ENCODE data around the gene ABHD2.
"Not testable (repeated sequence)": the region's sequence is repeated elsewhere in the genome, so short reads cannot be mapped to it uniquely, and the experiment has no call there.

ABHD2 gene, protein sequence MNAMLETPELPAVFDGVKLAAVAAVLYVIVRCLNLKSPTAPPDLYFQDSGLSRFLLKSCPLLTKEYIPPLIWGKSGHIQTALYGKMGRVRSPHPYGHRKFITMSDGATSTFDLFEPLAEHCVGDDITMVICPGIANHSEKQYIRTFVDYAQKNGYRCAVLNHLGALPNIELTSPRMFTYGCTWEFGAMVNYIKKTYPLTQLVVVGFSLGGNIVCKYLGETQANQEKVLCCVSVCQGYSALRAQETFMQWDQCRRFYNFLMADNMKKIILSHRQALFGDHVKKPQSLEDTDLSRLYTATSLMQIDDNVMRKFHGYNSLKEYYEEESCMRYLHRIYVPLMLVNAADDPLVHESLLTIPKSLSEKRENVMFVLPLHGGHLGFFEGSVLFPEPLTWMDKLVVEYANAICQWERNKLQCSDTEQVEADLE

DNA sequence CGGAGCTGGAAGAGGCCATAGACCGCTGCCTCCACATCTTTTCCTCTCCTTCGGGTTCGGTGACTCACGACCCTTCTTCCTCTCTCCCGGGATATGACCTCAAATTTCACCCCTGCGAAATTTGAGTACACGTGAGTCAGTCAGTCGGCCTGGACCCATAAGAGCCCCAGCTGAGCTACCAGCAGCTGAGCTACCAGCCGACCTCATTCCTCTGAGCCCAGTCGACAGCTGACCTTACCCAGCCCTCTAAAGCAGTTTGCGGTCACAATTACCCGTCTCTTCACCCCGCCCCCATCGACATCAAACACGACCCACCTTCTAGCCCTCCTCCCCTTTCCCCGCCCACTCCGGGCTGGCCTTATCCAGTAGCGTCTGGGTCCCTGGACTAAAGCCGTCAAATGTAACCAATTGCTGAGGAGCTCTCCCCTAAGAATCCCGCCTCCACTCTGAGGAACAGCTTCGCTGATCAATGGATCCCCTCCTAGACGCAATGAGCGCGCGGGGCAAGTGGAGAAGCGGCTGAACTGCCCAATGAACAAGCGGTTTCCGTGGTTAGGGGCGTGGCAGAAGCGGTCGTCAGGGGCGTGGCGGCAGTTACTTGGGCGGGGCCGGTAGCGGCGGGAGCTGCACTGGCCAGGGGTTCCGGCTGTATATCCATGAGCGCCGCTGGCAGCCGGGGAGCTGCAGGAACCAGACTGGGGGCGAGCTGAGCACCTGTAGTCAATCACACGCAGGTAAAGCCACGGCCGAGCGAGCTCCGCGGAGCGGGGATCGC lies at the start of gene ABHD2:
ABHD2 (plus strand) TSS at position 627 of the 775 bp plus-strand sequence. CDS start 27,872 bp downstream, outside the sequence.
- H3K4me3 ChIP-seq (ENCODE audit: low read depth, low read length), result peak within 1 kb of the TSS; percentile 94
- TF ChIP-seq, protein P1, sequence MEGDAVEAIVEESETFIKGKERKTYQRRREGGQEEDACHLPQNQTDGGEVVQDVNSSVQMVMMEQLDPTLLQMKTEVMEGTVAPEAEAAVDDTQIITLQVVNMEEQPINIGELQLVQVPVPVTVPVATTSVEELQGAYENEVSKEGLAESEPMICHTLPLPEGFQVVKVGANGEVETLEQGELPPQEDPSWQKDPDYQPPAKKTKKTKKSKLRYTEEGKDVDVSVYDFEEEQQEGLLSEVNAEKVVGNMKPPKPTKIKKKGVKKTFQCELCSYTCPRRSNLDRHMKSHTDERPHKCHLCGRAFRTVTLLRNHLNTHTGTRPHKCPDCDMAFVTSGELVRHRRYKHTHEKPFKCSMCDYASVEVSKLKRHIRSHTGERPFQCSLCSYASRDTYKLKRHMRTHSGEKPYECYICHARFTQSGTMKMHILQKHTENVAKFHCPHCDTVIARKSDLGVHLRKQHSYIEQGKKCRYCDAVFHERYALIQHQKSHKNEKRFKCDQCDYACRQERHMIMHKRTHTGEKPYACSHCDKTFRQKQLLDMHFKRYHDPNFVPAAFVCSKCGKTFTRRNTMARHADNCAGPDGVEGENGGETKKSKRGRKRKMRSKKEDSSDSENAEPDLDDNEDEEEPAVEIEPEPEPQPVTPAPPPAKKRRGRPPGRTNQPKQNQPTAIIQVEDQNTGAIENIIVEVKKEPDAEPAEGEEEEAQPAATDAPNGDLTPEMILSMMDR (IDR thresholded peaks at IDR 0.05; ENCODE audit: low read depth, low read length), result no peak
- DNase-seq (ENCODE audit: low read depth, low spot score), result peak; percentile 100
- in situ Hi-C loops (cut with HindIII; ENCODE audit: low sequenced_read_pairs), result no loop called here

DNA sequence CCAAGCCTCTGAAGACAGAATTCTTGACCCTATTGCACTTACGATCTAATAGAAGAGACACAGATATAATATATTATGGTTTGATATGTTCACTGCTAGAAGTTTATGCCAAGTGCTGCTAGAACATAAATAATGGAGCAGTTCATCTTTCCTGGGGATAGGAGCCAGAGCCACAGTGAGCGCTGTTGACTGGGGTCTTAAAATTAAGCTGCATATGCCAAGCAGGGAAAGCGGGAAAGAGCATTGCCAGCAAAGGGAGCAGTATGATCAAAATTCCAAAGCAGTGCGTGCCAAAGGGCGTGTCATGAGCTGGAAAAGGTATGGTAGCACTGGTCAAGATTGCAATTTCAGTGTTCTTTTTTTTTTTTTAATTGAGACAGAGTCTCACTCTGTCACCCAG lies 49.1 kb upstream of the ABHD2 start:
- TF ChIP-seq, protein P1 (IDR thresholded peaks at IDR 0.05; ENCODE audit: low read depth, low read length), result no peak
- no peak overlapping the region for H3K4me3 ChIP-seq (ENCODE audit: low read depth, low read length)
- in situ Hi-C loops (cut with HindIII; ENCODE audit: low sequenced_read_pairs), result no loop called here
- no peak for DNase-seq (ENCODE audit: low read depth, low spot score)

DNA sequence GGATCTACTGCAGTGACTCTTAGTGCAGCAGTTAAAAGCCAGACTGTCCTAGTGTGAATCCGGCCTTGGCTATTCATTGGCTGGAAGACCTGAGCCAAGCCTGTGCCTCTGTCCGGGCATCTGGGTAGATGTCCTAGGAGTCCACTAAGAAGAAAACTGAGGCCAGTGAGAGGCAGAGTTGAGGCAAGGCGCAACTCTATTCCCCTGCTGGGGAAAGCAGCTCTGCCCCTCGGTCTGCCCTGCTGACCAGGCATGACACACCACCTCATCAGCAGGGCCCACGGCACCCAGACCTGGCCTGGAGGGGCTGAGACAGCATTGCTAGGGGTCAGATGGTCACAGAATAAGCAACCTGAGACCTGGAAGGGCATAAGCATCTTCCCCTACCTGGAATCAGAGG lies 46.7 kb upstream of the ABHD2 start:
- TF ChIP-seq, protein P1 (IDR thresholded peaks at IDR 0.05; ENCODE audit: low read depth, low read length), result no peak
- DNase-seq (ENCODE audit: low read depth, low spot score), result no peak
- H3K4me3 ChIP-seq (ENCODE audit: low read depth, low read length), result no peak overlapping the region
- in situ Hi-C loops (cut with HindIII; ENCODE audit: low sequenced_read_pairs), result no loop called here

DNA sequence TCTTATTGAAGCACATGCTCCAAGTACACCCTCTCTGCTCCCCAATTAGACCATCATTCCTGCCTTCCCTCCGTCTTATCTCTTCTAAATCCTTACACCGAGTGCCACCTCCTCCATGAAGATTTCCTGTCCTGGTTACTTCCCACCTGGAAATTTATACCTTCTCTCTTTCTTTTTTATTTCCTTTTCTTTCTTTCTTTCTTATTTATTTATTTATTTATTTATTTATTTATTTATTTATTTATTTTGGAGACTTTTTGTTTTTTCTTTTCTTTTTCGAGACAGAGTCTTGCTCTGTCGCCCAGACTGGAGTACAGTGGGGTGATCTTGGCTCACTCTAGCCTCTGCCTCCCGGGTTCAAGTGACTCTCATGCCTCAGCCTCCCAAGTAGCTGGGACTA lies 45.9 kb upstream of the ABHD2 start:
- in situ Hi-C loops (cut with HindIII; ENCODE audit: low sequenced_read_pairs), result no loop called here
- H3K4me3 ChIP-seq (ENCODE audit: low read depth, low read length), result no peak overlapping the region
- no peak for DNase-seq (ENCODE audit: low read depth, low spot score)
- TF ChIP-seq, protein P1 (IDR thresholded peaks at IDR 0.05; ENCODE audit: low read depth, low read length), result no peak

DNA sequence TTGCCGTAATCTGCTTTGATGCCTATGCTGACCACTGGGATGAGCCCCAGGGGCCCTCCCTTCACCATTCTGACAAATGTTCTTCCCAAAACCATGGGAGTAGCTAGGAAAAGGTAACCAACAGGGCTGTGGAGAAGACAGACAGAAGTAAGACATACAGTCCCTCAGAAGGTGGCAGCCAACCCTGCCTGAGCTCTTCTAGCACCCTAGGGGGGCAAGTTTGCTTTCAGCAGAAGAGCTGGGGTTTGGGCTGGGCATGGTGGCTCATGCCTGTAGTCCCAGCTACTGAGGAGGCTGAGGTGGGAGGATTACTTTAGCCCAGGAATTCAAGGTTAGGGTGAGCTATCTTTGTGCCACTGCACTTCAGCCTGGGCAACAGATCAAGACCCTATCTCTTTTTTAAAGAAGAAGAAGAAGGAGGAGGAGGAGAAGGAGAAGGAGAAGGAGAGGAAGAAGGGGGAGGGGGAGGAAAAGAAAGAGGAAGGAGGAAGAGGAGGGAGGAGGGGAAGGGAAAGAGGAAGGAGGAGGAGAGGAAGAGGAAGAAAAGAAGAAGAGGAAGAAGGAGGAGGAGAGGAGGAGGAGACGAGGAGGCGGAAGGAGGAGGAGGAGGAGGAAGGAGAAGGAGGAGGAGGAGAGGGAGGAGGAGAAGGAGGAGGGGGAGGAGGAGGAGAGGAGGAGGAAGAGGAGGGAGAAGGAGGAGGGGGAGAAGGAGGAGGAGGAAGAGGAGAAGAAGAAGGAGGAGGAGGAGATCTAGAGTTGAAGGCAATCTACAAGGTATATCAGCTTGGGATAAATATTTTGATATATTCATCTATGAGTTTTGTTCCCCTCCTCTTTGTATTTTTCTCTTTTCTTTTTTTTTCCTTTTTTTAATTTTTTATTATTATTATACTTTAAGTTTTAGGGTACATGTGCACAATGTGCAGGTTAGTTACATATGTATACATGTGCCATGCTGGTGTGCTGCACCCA lies 44.9 kb upstream of the ABHD2 start:
- in situ Hi-C loops (cut with HindIII; ENCODE audit: low sequenced_read_pairs), result no loop called here
- H3K4me3 ChIP-seq (ENCODE audit: low read depth, low read length), result no peak overlapping the region
- TF ChIP-seq, protein P1 (IDR thresholded peaks at IDR 0.05; ENCODE audit: low read depth, low read length), result no peak
- no peak for DNase-seq (ENCODE audit: low read depth, low spot score)

DNA sequence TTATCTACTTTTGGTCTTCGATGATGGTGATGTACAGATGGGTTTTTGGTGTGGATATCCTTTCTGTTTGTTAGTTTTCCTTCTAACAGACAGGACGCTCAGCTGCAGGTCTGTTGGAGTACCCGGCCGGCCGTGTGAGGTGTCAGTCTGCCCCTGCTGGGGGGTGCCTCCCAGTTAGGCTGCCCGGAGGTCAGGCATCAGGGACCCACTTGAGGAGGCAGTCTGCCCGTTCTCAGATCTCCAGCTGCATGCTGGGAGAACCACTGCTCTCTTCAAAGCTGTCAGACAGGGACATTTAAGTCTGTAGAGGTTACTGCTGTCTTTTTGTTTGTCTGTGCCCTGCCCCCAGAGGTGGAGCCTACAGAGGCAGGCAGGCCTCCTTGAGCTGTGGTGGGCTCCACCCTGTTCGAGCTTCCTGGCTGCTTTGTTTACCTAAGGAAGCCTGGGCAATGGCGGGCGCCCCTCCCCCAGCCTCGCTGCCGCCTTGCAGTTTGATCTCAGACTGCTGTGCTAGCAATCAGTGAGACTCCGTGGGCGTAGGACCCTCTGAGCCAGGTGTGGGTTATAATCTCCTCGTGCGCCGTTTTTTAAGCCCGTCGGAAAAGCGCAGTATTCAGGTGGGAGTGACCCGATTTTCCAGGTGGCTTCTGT lies 39.1 kb upstream of the ABHD2 start:
- H3K4me3 ChIP-seq (ENCODE audit: low read depth, low read length); DNase-seq (ENCODE audit: low read depth, low spot score); in situ Hi-C loops (cut with HindIII; ENCODE audit: low sequenced_read_pairs): not testable (repeated sequence)

Data from astrocyte of the spinal cord (primary cell).